ENCODE measurements around the gene HOXA9.

HOXA9 gene

GRCh38 chr7:27151931-27152815, 13.2 kb downstream of the HOXA9 start, which contains the start of gene HOXA3:
Gene HOXA3 (minus strand): TSS chr7:27152583. CDS start chr7:27110640, 41,943 bp downstream.
- DNase-seq: peak; percentile 81

DNA sequence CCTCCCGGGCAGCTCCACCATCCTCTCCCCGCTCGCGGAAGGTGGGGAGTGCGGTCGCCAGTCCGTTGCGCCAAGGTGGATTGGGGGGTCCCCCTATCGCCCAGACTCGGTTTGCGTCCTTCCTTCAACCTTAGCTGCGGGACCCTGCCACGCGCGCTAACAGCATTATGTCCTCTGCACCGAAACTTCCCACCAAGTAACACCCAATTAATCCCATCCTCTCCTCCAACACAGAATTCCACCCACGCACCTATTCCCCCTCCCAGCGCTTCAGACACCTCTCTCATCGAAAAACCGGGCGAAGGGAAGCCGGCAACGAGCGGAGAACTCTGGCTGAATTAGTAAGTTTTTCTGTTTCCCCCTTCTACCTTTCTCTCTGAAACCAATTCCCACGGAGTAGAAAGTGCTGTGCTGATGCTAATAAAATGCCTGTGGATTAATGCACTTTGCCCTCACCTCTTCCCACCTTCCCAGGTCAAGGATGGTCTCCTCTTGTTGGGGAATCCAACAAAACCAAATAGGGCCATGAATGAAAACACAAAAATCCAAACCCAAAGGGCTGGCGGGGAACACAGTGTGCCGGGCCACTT, 13.9 kb downstream of the HOXA9 start:
- DNase-seq: no peak

DNA sequence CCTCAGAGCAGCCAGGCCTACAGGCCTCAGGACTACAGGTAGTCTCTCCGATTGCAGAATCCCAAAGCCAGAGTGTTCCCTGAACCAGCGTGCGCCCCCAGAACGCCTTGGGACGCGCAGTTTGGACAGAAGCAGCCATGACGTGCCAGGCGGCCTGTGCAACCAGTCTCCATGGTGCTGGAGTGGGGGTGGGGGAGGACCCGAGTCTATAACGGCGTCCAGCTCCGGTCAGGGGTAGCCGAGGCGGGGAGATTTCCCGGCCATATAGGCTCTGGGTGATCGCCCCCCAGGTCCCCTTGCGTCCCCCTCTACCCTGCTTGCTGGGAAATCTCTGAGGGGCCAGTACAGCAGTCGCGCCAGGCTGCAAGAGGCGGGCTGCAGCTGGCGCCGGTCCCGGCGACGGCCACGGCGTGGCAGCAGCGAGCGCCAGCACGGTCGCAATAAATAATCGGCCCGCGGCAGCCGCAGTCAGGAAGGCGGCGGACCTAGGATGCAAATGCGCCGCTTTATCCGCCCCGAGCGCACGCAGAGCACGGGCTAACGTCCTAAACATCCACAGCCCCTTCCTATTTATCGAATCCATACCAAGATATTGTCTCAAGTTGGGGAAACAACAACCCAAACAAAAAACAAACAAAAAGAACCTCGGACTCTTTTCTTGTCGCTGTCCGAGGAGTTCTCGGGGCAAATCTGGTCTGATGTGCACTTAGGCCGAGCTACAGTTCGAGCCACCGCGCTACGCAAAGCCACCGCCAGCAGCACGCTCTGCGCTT, 14.6 kb downstream of the HOXA9 start:
- peak; percentile 83 for DNase-seq

DNA sequence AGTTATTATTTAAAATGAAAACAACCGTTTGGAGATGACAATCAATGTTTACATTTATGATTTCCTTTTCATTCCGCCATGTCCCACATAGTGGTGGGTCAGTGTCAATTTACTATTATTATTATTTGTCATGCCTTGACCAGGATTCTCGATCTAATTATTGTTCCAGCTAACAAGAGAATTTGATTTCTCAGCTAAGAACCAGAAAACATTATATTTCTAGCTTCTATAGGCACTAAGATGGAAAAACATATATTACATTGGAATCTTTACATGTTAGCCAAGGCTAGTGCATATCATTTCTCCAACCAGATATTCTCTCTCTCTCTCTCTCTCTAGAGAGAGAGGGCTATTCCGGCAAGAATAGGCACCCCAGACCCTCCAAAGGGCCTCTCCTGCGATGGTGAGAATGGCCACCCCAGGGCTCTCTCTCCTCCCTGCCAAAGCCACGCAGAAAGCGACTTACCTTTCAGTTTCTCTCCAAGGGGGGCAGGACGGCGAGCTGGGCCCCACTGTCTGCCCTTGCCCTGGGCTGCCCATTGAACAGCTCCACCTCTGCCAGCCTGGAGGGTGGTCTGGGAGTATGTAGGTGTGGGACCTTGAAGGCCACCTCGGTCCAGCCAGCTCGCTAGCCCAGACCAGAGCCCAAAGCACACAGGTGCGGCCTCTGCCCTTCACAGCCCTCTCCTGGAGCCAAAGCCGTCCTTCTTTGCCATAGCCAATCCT, 15.3 kb downstream of the HOXA9 start:
- no peak for DNase-seq

DNA sequence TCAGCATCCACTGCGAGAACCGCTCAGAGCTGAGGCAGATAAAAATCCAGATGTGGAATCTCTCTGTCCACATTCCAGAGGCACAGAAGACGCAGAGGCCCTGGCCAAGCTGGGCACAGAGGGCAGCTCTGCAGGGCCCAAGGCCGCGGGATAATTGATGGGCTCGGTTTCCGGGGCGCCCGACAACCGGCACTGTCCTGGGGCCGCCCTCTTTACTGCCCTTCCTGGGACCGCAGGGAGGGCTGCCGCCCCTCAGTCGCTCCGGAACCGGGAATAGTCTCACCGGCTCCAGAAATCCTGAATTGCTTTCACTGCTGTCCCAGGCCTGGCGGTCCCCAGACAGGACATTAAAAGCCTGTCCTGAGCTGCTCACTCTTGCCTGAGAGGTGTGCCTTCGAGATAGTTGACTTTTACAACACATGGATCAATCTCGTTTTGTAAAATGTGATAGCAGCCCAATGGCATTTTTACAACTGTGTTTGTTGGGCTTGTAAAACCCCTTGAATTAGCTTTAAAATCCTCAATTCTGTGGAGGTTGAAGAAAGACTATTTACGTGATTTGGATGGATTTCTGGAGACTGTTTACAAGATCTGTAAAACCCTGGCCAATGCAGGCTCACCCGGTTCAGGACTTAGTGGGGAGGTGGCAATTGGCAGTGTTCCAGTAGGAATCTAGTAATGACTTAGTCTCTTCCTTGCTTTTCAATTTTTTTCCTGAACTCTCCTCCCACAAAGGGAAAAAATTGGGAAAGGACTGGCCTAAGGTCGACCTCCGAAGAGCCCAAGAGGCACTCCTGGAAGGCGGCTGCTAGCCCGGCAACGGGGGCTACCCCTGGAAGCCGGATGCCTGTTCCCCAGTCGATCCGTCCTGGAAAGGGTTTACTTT, 16.3 kb downstream of the HOXA9 start:
- no peak for DNase-seq

DNA sequence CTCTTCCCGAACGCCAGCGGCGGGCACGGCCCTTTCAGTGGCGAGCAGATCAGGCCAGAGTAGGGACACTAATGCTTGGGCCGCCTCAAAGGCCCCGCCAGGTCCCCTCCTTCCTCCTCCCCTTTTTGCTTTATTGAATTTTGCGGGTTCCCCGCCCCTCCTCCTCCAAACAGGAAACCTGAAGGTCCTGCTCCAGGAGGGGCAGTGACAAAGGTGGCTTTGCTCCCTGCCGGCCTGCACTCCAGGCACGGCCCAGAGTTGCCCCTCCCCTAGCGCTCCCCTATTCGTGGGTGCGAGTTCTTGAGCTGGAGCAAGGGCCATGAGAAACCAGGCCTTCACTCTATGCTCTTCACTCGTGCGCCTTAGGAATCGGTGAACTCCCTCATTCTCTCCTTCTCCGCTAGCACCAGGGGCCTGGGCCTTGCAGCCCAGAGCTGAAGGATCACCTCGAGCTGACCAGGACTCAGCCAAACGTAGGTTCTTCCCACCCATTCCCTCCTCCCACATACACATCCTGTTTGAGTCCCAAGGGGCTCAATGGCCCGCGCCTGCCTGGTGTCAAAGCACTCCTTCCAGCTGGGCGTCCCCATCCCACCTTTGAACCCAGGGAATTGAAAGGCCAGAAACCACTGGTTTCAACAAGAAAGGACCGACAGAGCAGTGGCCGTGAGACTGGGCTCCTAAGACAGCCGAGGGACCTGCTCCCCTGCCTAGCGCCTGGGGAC, 17.1 kb downstream of the HOXA9 start:
- no peak for DNase-seq

DNA sequence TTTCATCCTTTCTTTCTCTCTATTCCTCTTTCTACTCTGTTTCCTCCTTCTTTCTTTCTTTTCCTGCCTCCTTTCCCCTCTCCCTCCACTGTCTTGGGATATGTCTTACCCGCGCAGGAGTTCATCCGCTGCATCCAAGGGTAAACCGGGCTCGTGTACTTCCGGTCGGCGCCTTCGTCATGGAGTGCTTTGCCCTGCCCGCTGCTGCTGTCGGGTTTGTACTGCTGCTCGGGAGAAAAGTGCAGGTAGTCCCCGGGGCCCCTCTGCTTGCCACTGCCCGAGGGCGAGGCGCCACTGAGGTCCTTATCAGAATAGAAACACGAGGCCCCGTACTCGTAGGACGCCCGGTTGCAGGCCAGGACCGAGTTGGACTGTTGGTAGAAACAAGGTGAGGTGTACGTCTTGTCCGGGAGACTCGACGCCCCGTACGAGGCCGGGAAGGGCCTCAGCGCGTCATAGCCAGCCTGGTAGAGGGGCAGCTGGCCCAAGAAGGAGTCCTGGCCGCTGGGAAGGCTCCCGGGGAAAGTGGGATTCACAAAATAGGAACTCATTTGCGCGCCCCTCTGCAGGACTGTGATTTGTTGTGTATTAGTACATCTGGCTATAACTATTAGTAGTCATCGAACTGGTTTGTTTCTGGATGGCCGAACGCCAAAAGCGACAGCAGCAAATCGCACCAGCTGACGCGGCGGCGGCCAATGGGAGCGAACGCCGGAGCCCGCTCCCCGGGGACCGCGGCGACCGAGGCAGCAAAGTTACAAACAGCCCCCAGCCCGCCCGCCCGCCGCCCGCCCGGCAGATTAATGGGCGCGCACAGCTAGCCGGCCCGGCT, 17.9 kb downstream of the HOXA9 start, which contains the start of gene HOXA6:
TSS of gene HOXA6 (minus strand) at position 576 of the 832 bp plus-strand sequence. CDS start at position 551, 25 bp downstream.
- peak; percentile 58 for DNase-seq

DNA sequence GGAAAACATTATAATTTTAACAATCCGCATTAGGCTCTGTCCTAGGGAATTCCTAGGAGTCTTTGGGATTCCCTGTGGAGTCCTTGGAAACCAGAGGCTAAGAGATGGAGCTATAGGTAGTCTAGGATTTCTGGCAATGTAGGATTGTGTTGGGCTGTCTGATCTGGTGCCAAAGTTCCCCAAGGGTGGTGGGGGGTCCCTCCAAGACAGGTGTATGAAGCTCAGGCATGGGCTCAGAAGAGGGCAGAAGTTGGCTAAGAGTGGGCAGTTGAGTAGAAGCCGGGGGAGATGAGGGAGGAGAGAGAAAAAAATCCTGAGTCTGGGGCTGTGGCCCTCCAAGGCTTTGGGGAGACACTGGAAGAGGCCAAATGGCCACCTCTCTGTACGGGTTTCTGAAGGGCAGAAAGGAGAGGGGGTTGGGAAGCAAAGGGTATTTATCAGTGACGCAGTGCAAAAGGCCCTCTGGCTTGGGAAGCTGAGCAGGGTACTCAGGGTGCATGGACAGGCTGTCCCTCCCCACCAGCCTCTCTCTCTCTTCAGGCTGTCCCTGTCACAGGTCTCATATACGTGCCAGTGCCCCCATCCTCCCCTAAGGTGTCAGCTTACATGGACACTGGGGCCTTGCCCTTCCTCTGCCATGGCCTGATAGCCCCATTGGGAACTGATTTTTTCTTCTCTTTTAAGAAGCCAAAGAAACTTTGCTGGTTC, 18.7 kb downstream of the HOXA9 start:
- DNase-seq: no peak

- DNase-seq: no peak
Observed at GRCh38 chr7:27145914-27146412, 19.4 kb downstream of the HOXA9 start.

DNA sequence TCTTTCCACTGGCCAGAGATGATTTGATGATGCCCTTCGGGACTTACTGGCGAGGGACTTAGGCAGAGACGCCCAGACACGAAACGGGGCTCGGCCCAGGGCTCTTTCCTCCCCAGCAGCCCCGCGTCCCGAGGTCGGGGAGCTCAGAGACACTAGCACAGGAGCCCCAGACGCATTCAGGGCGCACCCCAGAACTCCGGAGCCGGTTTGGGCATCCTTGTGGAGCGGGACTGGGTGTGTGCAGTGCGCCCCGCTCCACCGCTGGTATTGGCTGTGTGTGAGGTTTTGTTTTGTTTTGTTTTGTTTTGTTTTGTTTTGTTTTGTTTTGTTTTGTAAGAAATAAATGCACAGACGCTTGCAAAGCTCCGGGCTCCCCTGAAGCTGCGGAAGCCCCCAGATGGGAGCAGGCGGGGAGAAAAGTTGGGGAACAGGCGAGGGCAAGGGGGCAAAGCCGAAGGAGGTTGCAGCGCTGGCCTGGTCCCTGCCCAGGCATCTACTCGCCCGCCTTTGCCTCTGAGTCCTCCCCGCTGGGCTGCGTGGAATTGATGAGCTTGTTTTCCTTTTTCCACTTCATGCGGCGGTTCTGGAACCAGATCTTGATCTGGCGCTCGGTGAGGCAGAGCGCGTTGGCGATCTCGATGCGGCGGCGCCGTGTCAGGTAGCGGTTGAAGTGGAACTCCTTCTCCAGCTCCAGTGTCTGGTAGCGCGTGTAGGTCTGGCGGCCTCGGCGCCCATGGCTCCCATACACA, 20.0 kb downstream of the HOXA9 start:
- no peak for DNase-seq

DNA sequence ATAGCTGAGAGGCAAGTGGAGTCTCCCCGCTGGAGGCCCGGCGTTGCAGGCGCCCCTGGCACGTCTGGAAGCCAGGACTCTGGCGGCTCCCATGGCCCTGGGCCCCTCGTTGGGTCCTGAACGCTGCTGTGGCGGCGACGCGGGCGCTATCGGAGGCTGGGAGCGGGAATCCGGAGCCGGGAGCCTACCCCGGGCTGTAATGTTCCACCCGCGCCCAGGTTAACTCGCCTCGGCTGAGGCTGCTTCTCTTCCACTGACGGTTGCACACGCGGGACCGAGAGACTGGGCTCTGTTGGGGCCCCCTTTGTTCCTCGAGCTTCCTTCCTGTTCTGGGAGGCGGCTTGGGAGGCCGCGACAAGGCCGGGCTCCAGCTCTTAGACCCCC, 20.6 kb downstream of the HOXA9 start:
- no peak for DNase-seq

GRCh38 chr7:27143950-27144780, 21.2 kb downstream of the HOXA9 start:
- DNase-seq: no peak

DNA sequence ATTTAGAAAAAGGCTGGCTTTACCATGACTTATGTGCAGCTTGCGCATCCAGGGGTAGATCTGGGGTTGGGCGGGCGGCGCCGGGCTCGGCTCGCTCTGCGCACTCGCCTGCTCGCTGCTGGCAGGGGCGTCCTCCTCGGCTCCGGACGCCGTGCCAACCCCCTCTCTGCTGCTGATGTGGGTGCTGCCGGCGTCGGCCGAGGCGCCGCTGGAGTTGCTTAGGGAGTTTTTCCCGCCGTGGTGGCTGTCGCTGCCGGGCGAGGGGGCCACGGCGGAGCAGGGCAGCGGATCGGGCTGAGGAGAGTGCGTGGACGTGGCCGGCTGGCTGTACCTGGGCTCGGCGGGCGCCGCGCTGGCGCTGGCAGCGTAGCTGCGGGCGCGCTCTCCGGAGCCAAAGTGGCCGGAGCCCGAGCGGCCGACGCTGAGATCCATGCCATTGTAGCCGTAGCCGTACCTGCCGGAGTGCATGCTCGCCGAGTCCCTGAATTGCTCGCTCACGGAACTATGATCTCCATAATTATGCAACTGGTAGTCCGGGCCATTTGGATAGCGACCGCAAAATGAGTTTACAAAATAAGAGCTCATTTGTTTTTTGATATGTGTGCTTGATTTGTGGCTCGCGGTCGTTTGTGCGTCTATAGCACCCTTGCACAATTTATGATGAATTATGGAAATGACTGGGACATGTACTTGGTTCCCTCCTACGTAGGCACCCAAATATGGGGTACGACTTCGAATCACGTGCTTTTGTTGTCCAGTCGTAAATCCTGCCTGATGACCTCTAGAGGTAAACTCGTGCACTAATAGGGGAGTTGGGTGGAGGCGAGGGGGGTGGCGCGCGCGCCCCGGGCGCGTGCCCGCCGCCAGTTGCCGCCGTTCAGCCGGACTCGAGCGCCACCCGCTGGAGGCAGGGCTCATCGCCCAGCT, 22.1 kb downstream of the HOXA9 start, which contains the start of gene HOXA5:
TSS of gene HOXA5 (minus strand) at position 659 of the 927 bp plus-strand sequence. CDS start at position 585, 74 bp downstream.
- peak; percentile 91 for DNase-seq

DNA sequence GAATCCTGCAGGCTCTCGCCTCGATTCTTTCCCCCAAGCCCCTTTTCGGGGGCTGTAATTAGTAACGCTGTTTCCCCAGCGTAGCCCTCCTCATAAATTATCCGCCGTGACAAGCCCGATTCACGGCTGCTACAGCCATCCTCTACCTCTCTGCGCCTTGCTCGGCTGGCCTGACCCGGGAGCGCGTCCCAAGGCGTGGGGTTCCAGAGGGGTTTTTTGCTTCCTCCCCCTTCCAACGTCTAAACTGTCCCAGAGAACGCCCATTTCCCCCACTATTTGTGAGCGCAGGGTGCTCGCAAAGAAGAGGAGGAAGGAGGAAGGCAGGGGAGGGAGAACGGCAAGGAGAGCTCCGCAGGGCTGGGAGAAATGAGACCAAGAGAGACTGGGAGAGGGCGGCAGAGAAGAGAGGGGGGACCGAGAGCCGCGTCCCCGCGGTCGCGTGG, 22.7 kb downstream of the HOXA9 start:
- DNase-seq: no peak

GRCh38 chr7:27141923-27142579, 23.3 kb downstream of the HOXA9 start:
- DNase-seq: no peak
